Fibroblast of skin of back (primary cell): ENCODE data around the gene BLNK.

Source experiments
- DNase-seq: peaks from one replicate; pipeline ENCODE4 v3.0.0-alpha.2; 2013

The BLNK gene

DNA sequence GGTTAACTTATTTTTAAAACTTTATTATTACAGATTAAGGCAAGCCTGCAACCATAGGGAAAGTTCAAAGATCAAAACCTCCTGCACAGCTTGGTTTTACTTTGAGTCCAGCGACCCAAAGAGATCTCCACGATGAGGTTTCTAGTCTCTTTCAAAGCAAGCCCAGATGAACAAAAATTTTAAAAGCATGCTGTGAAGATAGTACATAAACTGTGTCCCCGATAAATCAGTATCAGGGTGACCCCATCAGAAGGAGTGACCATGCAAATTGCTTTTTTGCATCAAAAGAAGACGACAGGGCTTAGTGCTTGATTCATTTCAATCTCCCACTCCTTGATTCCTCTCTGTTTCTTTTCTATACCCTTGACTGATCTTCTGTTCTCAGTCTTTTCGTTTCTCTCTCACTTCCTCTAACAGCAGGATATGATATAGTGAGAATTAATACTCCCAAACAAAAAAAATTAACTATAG is 16.8 kb upstream of the BLNK start:
- DNase-seq: no peak

DNA sequence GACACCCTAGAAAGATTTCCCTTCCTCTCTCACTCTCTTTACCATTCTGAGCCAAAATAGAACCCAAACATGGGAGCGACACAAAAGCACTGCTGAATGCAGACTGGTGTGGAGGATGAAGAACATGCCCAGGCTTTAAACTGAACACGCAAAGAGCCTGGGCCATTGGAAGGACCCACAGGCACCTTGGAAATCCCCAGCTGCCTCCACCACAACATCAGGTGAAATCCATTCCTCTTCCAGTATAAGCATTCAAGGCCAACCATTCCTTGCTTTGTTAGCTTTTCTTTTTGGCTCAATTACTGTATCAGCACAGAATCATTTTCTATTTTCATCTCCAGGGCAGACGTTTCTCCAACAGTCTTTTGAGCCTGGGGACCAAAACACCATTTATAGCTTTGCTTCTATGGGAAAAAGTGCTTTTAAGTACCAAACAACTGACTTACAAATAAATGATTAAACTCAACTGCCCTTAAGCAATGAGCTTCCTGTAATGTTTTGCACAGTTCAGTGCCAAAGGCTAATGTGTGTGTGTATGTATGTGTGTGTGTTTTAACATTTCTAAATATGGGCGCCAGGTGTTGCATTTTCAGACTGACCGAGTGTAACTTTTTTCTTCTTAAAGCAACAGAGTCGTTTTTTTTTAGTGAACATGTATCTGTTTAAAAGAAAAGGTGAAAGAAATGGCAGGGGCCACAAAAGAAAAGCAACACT is 16.2 kb upstream of the BLNK start:
- DNase-seq: no peak

DNA sequence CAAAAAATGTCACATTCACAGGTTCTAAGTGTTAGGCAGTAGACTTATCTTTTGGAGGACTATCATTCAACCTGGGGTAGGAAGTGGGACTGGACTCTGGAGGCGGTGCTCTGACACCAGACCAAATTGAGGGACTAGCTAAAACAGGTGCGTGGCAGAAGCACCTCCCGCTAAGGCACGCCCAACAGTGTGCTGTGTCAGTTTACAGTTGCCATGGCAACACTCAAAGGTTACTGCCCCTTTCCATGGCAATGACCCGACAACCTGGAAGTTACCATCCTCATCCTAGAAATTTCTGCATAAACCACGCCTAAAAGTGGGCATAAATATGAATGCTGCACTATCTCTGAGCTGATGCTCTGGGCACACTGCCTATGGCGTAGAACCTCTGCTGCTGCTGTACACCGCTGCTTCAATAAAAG is 14.0 kb upstream of the BLNK start:
- no peak for DNase-seq

DNA sequence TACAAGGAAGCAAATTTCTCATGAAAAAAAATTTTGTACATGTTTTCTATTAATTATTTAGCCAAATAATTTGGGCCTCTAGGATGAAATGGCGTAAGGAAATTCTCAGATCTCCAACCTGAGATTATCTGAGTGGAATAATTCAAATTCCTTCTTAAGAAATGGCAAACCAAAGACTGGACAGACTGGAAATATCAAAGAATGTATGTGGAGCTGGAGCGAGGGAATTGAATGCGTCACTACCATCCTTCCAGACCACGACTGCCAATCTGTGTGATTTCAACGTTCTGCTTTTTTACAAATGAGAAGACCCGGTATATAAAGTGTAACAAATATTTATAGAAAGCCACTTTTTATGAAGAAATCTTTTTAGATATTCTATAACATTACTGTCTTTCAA is 12.4 kb upstream of the BLNK start:
- DNase-seq: no peak

DNA sequence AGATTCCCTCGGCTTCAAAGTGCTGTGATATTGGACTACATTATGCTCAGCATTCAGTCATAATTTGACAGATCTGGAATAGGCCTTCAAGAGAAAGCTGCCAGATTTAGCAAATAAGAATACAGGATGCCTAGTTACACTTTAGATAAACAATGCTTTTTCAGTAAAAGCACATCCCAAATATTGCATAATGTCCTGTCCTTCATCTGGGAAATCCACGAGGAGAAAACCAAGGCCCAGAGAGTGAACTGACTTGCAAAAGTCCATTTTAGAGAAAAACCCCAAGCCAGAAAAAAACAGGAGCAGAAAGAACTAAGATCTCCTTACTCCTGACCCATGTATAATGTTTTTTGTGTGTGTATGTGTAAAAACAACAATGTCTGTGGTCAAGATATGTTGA is 12.0 kb upstream of the BLNK start:
- DNase-seq: no peak

DNA sequence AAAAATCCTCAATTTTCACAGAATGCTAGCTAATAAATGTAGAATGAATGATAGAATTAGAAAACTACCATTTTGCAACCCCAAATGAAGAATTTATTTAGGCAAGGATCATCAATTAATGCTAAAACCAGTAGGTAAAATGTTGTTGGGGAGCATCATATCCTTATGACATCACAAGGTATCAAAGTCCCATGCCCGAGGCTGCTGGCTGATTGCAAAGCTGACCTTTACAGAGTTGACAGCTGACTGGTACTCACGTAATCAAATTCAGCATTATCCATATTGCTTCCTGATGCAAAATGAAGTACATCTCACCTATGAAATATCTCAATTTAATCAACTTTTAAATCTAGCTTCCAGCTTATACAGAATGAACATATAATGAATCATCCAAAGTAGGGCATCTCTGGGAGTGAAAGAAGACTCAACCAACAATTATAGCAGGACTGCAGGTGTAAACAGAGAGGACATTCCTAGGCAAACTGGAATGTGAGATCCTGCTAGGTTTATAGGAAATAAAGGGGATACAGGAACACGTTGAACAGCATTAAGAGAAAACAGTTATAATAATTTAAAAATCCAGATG is 10.2 kb upstream of the BLNK start:
- no peak for DNase-seq

DNA sequence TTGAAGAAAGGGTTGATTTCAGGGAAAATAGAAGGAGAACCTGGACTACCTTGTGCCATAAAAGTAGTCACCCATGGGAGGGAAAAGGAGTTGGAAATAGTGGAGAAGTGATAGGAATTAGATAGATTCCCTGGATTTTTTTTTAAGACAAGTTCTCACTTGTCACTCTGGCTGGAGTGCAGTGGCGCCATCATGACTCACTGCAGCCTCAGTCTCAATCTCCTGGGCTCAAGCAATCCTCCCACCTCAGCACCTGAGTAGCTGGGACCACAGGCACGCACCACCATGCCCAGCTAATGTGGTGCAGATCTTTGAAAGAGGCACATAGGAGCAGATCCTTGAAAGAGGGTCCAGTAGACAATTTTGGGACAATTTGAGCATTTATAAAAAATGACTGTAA is 9.5 kb upstream of the BLNK start:
- DNase-seq: no peak

DNA sequence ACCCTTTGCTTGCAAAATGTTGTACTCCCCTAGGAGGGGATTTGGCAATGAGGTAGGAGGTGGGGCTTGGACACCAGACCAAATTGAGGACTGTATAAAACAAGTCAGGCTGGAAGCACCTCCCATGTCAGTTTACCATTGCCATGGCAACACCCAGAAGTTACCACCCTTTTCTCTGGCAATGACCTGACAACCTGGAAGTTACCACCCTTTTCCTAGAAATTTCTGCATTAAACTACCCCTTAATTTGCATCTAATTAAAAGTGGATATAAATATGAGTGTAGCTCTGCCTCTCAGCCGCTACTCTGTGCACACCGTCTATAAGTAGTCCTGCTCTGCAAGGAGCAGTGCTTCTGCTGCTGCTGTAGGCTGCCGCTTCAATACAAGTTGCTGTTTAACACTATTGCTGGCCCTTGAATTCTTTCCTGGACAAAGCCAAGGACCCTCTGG is 7.8 kb upstream of the BLNK start:
- DNase-seq: no peak

DNA sequence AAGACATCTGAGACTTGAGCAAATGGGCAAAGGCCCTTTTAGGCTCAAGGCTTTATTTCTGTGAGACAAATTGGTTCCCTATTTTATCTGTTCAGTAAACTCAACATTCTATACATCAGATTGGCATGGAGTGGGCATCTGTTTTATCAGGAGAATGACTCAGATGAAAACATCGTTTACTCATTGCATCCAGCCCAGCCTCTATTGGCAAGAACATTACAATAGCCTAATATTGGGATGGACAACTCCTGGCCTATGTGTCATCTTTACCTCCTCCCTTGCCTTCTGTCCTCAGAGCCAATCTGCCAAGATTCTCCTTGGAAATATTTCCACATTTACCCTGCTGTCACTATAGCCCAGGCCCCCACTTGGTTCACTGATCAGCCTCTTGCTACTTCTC is 5.5 kb upstream of the BLNK start:
- DNase-seq: no peak

DNA sequence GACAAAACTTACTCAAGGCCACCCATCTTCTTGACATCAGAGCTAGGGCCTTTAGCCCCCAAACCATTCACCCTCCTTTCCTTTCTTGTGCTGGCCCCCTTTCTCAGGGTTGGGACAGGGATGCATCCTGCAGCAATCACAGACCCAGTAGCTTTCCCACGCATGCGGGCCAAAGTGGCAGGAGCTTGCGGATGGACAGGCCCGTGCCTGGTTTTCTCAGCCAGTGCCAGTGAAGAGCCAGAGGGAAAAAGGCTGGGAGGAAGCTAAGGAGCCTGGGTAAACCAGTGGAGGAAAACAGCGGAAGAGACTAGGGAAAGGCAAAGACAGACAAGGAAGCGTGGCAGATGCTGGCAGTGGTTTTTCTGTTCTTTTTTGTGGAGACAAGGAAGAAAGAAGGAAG is 5.1 kb upstream of the BLNK start:
- no peak for DNase-seq

DNA sequence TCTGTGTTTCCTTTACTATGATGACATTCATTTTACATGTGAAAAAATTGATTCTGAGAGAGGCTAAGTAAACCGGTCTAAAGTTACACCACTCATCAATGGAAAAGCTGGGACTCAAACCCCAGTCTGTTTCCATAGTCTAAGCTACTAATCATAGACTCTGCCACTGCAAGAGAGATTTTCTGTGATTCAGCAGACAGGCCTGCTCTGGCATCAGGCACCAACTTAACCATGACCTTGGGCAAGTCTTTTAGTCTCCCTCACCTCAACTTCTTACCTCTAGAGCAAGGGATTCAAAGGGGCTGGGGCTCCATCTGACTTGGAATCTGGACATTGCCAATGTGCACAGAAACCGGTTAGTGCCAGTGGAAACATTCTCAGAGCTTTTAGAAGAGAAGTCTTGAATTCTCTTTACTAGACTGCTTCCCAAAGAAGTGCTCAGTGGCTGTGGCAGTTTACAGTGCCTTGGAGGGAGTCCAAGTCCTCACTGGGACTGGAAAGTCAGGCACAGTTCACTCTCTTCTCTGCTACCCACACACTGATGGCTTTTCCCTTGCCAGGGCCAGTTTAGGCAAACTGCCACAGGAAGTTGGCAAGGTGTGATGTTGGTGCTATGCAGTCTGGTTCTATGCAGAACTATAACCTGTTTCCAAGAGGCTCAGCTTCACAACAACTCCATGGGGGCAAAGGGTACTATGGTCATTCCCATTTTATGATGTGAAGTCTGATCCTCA is 4.5 kb upstream of the BLNK start:
- no peak for DNase-seq

DNA sequence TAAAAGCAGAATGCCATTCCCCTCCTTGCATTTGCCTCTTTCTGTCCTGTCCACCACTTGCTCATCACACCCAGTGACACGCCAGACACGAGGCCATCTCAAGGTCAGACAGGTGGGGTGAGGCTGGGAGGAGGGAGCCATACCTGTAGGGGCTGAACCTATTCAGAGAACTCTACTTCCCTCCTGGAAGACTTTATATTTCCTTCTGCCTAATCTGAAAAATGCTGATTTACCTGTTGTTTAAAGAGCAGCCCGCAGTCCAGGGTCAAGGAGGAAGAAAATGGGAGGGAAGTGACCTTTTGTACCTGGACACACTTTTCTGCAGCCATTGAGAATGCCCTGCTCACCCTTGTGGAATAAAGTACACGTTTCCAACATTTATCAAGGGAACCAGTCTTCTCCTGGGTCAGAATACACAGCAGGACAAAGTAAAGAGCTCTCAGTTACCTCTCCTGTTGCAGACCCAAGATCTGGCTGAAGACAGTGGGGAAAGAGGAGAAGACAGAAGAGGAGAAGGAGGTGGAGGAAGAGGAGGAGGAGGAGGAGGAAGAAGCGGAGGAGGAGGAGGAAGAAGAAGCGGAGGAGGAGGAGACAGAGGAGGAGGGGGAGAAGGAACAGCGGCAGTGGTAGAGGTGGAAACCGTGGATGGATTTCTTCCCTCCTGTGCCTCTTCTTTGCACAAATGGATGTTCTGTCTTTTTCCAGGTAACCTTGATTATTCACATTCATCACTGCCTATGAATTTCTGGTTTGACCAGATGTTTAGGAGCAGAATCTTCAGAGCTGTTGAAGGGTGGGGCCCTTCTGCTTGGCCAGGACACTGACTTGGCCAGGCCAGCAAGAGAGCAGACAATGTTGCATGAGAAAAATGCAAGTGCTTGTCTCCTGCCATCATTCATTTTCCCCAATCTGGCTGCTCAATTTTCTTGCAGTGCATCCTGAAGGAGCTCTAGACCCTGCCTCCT is 1.2 kb upstream of the BLNK start:
- DNase-seq: no peak

DNA sequence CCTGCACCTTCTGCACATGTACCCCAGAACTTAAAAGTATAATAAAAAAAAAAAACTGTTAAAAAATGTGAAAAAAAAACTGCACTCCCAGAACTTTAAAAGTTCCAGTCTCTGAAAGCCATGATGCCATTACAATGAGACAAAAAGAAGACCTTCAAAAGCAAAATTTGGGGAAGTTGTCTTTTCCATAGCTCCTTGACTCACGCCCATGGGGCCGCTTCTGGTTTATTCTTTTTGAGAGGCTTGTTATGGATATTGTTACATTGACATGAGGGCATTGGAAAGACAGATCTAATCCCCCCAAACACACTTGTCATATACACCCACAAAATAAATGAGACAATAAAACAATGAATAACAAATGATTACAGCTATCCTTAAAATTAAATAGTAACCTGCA is 798 bp downstream of the BLNK start:
- no peak for DNase-seq

DNA sequence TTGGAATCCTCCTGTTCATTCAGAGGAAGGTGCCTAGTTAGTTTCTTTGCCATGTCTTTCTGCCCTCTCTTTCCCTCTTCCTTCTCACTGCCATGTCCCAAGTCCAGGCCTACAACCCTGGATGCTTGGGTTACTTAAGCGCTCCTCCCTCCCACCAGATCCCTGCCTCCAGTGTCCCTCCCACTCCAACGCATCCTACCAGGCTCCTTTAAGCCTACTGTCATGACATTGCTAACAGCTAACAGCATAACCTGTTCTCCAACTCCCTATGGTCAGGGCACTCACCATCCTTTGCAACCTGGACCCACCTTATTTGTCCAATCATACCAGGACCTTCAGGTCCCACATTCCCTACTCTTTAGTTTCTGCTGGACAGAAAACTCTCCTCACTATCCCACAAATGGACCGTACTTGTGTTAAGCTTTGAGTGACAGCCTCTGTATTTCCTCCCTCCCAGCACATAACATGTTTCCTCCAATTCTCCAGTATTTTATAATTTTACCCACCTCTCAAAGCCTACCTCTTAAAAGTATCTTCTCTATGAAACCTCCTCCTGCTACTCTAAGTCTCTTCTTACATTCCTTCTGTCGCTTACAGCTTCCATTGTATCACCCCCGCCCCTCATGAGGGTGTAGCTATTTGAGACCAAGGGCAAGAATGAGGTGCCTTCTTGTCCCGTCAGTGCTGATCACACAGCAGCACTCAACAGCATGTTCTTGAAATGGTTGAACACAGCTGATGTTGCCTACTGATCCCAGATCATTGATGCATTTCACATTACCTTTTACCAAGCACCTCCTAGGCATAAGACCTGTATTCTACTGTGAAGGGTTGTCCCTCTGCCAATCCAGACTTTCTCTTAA is 1.7 kb downstream of the BLNK start:
- DNase-seq: no peak

DNA sequence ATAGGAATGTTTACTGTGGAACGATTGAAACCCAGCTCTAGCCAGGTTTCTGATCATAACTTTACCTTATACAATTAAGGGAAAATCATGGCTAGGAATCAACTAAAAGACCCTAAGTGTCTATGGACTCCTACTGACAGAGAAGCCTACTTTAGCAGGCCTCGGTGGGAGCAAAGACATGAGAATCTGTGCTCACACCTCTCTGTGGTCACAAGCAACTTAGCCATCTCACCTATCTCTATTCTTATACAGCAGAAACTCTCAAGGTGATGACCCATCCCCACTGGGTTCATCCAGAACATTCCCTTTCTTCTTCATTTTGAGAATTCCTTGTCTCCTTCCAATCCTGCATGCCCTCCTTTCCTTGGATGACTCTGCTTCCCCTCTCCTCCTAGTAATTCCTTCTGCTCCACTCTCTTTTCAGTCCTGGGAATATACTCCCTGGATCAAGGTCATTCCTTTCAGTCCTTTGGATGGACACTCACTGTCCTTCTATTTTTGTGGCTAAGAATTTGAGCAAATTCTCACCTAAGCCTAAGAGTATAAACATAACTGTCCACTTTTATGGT is 2.9 kb downstream of the BLNK start:
- no peak for DNase-seq

DNA sequence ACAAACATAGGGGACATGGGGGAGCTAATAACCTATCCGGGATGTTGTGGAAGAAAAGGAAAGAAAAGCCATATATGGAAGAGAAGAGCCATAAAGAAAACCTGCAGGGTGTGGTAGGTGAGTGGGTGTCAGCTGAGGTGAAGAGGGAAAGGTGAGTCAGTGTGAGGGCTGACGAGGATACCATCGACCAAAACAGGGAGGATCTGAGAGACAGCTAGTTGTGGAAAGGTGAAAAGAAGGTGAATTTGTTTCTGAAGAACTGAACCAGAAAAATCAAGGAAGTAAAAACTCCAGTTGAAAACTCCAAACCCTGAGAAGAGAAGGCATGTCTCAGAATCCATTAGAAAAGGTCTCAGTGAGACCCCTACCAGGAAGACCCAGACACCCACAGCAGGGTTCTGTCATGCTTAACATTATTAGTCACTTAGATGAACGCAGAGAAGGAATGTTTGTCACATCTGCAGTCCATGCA is 4.1 kb downstream of the BLNK start:
- DNase-seq: no peak

DNA sequence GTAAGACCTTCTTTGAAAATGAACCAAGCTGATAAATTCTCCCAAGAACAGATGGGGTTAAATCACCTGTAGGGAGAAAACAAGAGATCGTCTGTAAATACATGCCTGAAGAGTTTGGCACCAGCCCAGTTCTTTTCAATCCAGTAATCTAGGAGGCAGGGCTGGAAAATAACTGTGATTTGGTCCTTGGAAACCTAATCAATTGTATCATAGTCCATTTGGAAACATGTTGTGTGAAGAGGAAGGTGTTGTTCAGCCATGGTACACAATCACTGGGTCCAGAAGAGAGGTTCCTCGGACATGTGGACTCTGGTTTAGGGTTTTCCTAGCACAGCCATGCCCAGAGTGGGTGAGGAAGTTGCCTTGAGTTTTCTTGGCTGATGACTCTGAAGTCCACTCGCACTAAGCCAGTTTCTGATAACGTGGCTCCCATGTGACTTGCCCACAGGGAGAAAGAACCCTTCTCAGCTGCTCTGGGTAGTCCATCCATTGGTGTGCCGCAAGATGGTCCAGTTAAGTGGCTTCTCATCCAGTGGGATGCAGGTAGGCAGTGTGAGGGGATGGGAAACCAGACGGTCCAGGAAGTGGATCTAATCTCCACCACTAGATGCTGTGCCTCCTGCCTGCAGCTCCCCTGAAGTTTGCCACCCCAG is 5.1 kb downstream of the BLNK start:
- DNase-seq: no peak

DNA sequence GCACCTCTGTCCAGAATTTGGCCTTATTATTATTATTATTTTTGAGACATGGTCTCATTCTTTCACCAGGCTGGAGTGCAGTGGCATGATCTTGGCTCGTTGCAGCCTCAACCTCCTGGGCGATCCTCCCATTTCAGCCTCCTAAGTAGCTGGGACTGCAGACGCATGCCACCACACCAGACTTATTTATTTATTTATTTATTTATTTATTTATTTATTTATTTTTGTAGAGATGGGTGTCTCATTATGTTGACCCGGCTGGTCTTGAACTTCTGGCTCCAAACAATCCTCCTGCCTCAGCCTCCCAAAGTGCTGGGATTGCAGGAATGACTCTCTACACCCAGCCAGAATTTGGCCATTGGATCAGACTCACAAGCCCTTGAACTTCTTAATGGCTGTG is 6.4 kb downstream of the BLNK start:
- no peak for DNase-seq

DNA sequence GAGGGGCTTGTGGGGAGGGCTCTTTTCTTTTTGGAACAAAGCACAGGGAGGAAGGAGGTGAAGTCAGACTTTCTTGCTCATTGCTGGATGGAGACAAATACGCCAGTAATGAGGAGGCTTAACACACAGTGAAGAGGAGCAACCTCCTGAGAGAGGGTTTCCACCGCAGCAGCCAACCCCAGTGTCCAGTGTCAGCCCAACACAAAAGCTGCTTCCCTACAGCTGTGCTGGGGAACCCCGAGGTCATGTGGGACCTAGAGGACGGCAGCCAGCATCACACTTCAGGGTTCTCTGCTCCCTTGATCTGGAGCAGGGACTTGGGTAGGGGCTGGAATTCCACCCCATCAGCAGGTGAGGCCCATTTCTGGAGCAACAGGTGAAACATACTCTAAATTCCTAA is 7.7 kb downstream of the BLNK start:
- DNase-seq: no peak

DNA sequence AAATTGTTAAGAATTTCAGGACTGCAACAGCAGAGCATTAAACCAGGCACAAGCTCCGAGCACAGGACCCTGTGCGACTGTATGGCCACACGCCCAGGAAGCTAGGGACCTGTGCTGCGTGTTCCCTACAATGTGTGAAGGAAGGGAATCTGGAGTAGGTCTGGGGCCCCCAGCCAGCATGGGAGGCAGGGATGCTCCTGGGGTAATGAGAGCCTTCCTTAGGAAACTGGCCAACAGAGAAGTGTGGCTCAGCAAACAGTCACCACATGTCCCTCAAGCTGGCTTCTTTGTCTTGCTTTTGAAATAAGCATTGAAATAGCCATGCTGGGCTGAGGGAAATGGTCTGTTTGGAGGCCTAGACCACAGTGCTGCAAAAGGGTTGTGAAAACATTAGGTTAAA is 8.2 kb downstream of the BLNK start:
- DNase-seq: no peak

DNA sequence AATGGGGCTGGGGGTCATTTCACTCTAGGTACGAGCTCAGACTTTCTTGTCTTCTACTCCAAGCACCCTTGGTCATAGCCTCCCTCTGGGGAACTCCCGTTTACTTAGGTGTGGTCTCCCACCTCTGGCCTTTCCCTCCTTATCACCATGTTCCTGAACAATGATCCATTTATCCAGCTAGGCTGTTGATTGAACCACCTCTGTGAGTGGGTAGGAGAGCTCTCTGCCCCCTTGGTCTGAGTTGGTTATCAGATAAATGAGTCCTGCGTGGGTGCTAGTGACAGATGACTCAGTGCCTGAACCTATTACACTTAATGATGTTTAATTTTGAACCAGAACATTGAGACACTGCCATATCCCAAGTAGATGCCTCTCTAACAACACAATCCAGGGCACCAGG is 9.4 kb downstream of the BLNK start:
- no peak for DNase-seq
